ENCODE data around the gene CREG2. TPM values are rescaled to one million over a fixed set of nuclear protein-coding genes. Genes with fewer than 3 reads are reported as not detected.

Gene CREG2
- total RNA-seq, 3 donors from 2014 or later (not counting 1 experiment from before 2014, with no cell fraction given) = not detected

DNA sequence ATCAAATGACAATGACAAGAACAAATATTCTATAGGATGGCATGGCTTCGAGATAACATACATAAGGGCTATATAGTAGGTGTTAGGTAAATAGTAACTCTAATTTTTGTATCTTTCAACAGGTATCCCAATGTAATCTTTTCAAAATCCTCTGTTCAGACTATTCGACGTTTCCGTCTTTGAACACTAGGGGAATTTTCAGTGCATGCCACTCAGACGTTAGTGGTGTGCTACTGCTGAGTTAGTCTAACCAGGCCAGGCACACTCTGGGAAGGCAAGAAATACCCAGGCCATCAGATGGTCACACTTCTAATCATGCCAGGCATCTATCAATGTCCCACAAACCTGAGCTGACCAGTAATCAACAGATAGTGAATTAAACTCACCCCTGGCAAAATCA is 14.6 kb upstream of the CREG2 start:
- no peak for ATAC-seq
- no peaks in the 10 kb centered on the region for H3K27me3 ChIP-seq (ENCODE audit: control insufficient read depth, insufficient read depth, low read length)
- H3K36me3 ChIP-seq (ENCODE audit: control insufficient read depth, insufficient read depth, low read length) = no peaks in the 10 kb centered on the region
- H3K4me1 ChIP-seq (ENCODE audit: control insufficient read depth, insufficient read depth, low read length) = peaks cover 8% of the 10 kb centered on the region
- no peak overlapping the region for H3K4me3 ChIP-seq (ENCODE audit: low read length)
- intact Hi-C loops (cut with micrococcal nuclease) = no loop called here
- no peak for DNase-seq
- H3K4me3 Mint-ChIP-seq = no peak overlapping the region
- H3K27ac ChIP-seq (ENCODE audit: low read length) = no peak overlapping the region
- TF ChIP-seq, protein P1, sequence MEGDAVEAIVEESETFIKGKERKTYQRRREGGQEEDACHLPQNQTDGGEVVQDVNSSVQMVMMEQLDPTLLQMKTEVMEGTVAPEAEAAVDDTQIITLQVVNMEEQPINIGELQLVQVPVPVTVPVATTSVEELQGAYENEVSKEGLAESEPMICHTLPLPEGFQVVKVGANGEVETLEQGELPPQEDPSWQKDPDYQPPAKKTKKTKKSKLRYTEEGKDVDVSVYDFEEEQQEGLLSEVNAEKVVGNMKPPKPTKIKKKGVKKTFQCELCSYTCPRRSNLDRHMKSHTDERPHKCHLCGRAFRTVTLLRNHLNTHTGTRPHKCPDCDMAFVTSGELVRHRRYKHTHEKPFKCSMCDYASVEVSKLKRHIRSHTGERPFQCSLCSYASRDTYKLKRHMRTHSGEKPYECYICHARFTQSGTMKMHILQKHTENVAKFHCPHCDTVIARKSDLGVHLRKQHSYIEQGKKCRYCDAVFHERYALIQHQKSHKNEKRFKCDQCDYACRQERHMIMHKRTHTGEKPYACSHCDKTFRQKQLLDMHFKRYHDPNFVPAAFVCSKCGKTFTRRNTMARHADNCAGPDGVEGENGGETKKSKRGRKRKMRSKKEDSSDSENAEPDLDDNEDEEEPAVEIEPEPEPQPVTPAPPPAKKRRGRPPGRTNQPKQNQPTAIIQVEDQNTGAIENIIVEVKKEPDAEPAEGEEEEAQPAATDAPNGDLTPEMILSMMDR (IDR thresholded peaks at IDR 0.05) = no peak
- WGBS (ENCODE audit: insufficient coverage) = 70% methylated on average over 4 of the region's 5 CpGs
- H3K9me3 ChIP-seq (ENCODE audit: control insufficient read depth, insufficient read depth, low read length) = no peaks in the 10 kb centered on the region
- H3K36me3 Mint-ChIP-seq = no peaks in the 10 kb centered on the region
- H3K27ac Mint-ChIP-seq = no peak overlapping the region
- H3K27me3 Mint-ChIP-seq (ENCODE audit: low read depth in 2 of 2) = peaks cover 16 to 33% of the 10 kb centered on the region in 2 donors
- H3K4me1 Mint-ChIP-seq = no peaks in the 10 kb centered on the region
- H3K9me3 Mint-ChIP-seq = no peaks in the 10 kb centered on the region

DNA sequence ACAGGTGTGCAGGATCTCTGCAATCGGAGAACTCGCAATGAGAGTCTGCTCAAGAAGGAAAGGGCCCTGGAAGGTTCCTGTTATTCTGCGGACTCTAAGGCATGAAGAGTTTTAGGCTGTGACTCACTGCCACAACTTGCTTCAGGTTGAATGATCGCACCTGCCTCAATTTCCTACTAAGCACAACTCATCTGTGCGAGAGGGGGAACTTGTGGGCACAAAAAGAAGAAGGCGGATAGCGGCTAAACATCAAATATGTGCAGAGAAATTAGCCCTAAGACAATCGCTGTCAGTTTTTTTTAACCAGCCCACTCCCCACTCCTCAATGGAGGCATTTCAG is 14.0 kb upstream of the CREG2 start:
- no peak overlapping the region for H3K4me3 Mint-ChIP-seq
- no peak overlapping the region for H3K27ac ChIP-seq (ENCODE audit: low read length)
- WGBS (ENCODE audit: insufficient coverage) = 44% methylated on average over 8 of the region's 8 CpGs
- H3K36me3 Mint-ChIP-seq = no peaks in the 10 kb centered on the region
- no peaks in the 10 kb centered on the region for H3K9me3 Mint-ChIP-seq
- TF ChIP-seq, protein P1 (IDR thresholded peaks at IDR 0.05) = no peak
- no peaks in the 10 kb centered on the region for H3K27me3 ChIP-seq (ENCODE audit: control insufficient read depth, insufficient read depth, low read length)
- no peak overlapping the region for H3K4me3 ChIP-seq (ENCODE audit: low read length)
- H3K4me1 ChIP-seq (ENCODE audit: control insufficient read depth, insufficient read depth, low read length) = peaks cover 8% of the 10 kb centered on the region
- no peak for DNase-seq
- no peak overlapping the region for H3K27ac Mint-ChIP-seq
- H3K9me3 ChIP-seq (ENCODE audit: control insufficient read depth, insufficient read depth, low read length) = no peaks in the 10 kb centered on the region
- no peak for ATAC-seq
- H3K27me3 Mint-ChIP-seq (ENCODE audit: low read depth in 2 of 2) = peaks cover 16 to 33% of the 10 kb centered on the region in 2 donors
- intact Hi-C loops (cut with micrococcal nuclease) = no loop called here
- no peaks in the 10 kb centered on the region for H3K4me1 Mint-ChIP-seq
- no peaks in the 10 kb centered on the region for H3K36me3 ChIP-seq (ENCODE audit: control insufficient read depth, insufficient read depth, low read length)

- H3K4me1 Mint-ChIP-seq = no peaks in the 10 kb centered on the region
- ATAC-seq (no peak), DNase-seq (no peak)
- intact Hi-C loops (cut with micrococcal nuclease) = no loop called here
- Histone ChIP-seq H3K27me3 (ENCODE audit: control insufficient read depth, insufficient read depth, low read length) (no peaks in the 10 kb centered on the region), H3K4me3 (ENCODE audit: low read length) (no peak overlapping the region), H3K9me3 (ENCODE audit: control insufficient read depth, insufficient read depth, low read length) (no peaks in the 10 kb centered on the region), H3K27ac (ENCODE audit: low read length) (no peak overlapping the region), H3K36me3 (ENCODE audit: control insufficient read depth, insufficient read depth, low read length) (no peaks in the 10 kb centered on the region), H3K4me1 (ENCODE audit: control insufficient read depth, insufficient read depth, low read length) (peaks cover 8% of the 10 kb centered on the region)
- H3K36me3 Mint-ChIP-seq = no peaks in the 10 kb centered on the region
- 46% methylated on average over 18 of the region's 18 CpGs for WGBS (ENCODE audit: insufficient coverage)
- H3K4me3 Mint-ChIP-seq = no peak overlapping the region
- TF ChIP-seq, protein P1 (IDR thresholded peaks at IDR 0.05) = no peak
- peaks cover 19 to 33% of the 10 kb centered on the region in 2 donors for H3K27me3 Mint-ChIP-seq (ENCODE audit: low read depth in 2 of 2)
- H3K9me3 Mint-ChIP-seq = no peaks in the 10 kb centered on the region
- H3K27ac Mint-ChIP-seq = no peak overlapping the region
Measured at GRCh38 chr2:101400506-101401325, 13.4 kb upstream of the CREG2 start.

GRCh38 chr2:101400048-101400447 is 12.7 kb upstream of the CREG2 start:
- DNase-seq = no peak
- peaks cover 19 to 33% of the 10 kb centered on the region in 2 donors for H3K27me3 Mint-ChIP-seq (ENCODE audit: low read depth in 2 of 2)
- H3K27ac ChIP-seq (ENCODE audit: low read length) = no peak overlapping the region

More at GRCh38 chr2:101400048-101400447, 12.7 kb upstream of the CREG2 start:
- Mint-ChIP-seq H3K9me3 (no peaks in the 10 kb centered on the region), H3K4me3 (no peak overlapping the region), H3K4me1 (no peaks in the 10 kb centered on the region), H3K27ac (no peak overlapping the region), H3K36me3 (no peaks in the 10 kb centered on the region)
- Histone ChIP-seq H3K36me3 (ENCODE audit: control insufficient read depth, insufficient read depth, low read length) (no peaks in the 10 kb centered on the region), H3K27me3 (ENCODE audit: control insufficient read depth, insufficient read depth, low read length) (no peaks in the 10 kb centered on the region), H3K4me1 (ENCODE audit: control insufficient read depth, insufficient read depth, low read length) (peaks cover 8% of the 10 kb centered on the region), H3K9me3 (ENCODE audit: control insufficient read depth, insufficient read depth, low read length) (no peaks in the 10 kb centered on the region), H3K4me3 (ENCODE audit: low read length) (no peak overlapping the region)
- intact Hi-C loops (cut with micrococcal nuclease) = no loop called here
- WGBS (ENCODE audit: insufficient coverage) = 67% methylated on average over 8 of the region's 8 CpGs
- no peak for ATAC-seq
- TF ChIP-seq, protein P1 (IDR thresholded peaks at IDR 0.05) = no peak

All from natural killer cell (primary cell).